ENCODE data around the gene OPN4. TPM values are rescaled to one million over a fixed set of nuclear protein-coding genes. Genes with fewer than 3 reads are reported as not detected.

The OPN4 gene, protein sequence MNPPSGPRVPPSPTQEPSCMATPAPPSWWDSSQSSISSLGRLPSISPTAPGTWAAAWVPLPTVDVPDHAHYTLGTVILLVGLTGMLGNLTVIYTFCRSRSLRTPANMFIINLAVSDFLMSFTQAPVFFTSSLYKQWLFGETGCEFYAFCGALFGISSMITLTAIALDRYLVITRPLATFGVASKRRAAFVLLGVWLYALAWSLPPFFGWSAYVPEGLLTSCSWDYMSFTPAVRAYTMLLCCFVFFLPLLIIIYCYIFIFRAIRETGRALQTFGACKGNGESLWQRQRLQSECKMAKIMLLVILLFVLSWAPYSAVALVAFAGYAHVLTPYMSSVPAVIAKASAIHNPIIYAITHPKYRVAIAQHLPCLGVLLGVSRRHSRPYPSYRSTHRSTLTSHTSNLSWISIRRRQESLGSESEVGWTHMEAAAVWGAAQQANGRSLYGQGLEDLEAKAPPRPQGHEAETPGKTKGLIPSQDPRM
- total RNA-seq = not detected in 2 replicates

DNA sequence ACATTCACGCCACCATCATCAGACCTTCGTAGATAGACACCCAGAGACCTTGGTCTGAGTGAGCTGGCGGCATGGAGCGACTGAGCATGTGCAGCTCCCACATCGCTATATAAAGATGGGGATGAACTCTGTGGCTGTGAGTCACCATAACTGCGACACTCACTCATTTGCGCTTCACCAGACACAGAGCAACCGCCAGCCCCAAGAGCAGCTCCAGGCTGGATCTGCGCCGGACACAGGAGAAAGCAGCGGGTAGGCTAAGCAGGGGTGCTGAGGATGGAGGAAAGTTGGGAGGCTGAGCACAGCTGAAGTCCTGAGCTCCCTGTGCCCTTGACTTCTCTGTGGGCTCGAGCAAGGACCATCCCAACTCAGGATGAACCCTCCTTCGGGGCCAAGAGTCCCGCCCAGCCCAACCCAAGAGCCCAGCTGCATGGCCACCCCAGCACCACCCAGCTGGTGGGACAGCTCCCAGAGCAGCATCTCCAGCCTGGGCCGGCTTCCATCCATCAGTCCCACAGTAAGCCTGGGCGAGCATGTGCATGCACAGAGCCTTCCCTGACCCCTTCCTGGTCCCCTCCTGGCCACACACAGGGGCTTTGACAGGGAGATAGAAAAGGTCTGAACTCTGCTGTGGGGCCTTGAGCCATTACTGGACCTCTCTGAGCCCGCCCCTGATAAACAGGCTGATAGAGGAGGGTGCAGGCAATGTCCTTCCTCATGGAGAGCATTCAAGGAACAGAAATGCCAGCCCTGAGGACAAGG, at the start of gene OPN4:
Gene OPN4, plus strand, starts transcription at position 137 of the 762 bp plus-strand sequence. Its CDS starts 237 bp downstream, at position 374.

DNA sequence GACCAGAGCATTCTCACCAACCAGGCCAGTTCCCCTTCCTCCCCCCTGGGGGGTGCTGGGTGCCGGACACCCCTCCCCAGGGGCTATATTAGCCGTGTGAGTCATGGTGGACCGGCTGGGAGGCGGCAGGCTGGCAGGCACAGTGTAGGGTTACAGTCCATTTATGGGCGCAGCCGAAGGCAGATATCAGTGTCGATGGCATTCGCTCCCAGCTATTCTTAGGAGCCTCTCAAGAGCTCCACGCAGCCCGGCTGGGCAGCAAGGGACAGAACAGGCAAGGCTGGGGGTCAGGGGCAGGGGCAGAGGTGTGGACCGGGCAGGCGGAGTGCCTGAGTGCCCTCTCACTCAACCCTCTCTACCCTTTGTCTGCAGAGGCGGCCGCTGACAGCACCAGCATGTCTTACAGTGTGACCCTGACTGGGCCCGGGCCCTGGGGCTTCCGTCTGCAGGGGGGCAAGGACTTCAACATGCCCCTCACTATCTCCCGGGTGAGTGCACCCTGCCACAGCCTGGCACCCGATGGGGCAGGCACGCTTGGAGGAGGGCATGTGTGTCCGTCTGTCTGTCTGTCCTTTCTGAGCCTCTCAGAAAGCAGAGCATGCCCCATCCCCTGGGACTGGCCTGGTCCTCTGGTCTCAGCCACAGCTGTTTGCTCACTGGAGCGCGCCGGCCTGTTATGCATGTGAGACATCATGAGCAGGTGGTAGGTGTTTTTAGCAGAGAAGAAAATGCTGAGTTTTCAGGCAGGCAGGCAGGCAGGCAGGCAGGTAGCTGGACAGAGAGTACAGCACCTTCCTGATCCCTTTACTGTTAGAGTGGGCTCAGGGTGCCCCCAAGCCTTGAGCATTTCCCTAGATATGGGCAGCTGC, 14.2 kb downstream of the OPN4 start, which contains the start of gene LDB3:
Gene LDB3, plus strand, starts transcription at position 215 of the 869 bp plus-strand sequence. Its CDS starts 181 bp downstream, at position 396.

Other genes starting within 250 kb of the OPN4 start
- gene WAPL, start 132.8 kb upstream of the OPN4 start, total RNA-seq = 66.8 and 69.7 TPM in 2 replicates
- not detected in 2 replicates for gene LDB3, start 14.0 kb downstream of the OPN4 start, total RNA-seq
- gene BMPR1A, start 102.1 kb downstream of the OPN4 start, total RNA-seq = 1.5 and 5.3 TPM in 2 replicates

Measured in thoracic aorta endothelial cell (primary cell).